Hepatic stellate cell (primary cell): ENCODE data around the gene ZFYVE1.
A peak's percentile ranks its signal among the peaks of the same experiment; 100 is the strongest.
"Not testable (repeated sequence)": the region's sequence is repeated elsewhere in the genome, so short reads cannot be mapped to it uniquely, and the experiment has no call there.

Experiments used
- DNase-seq: peaks from one replicate; pipeline ENCODE4 v3.0.0; 2011; ENCODE audit warnings: low spot score

ZFYVE1 gene

DNA sequence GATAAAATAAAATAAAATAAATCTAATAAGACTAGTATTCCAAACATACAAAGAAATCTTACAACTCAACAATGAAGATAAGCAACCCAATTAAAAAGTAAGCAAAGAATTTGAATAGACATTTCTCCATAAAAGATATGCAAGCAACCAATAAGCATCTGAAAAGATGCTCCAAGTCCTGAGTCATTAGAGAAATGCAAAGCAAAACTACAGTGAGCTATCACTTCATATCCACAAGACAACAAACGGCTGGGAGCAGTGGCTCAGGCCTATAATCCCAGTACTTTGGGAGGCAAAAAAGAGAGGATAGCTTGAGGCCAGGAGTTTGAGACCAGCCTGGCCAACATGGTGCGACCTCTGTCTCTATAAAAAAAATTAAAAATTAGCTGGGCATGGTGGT, 26.8 kb downstream of the ZFYVE1 start:
- DNase-seq = no peak

DNA sequence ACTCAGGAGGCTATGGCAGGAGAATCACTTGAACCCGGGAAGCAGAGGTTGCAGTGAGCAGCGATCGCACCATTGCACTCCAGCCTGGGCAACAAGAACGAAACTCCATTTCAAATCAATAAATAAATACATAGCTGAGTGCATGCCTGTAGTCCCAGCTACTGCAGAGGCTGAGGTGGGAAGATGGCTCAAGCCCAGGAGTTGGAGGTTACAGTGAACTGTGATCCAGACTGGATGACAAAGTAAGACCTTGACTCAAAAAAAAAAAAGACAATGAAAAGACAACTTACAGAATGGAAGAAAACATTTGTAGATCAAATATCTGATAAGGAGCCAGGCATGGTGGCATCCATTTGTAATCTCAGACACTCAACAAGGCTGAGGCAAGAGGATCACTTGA, 27.6 kb downstream of the ZFYVE1 start:
- DNase-seq = no peak

DNA sequence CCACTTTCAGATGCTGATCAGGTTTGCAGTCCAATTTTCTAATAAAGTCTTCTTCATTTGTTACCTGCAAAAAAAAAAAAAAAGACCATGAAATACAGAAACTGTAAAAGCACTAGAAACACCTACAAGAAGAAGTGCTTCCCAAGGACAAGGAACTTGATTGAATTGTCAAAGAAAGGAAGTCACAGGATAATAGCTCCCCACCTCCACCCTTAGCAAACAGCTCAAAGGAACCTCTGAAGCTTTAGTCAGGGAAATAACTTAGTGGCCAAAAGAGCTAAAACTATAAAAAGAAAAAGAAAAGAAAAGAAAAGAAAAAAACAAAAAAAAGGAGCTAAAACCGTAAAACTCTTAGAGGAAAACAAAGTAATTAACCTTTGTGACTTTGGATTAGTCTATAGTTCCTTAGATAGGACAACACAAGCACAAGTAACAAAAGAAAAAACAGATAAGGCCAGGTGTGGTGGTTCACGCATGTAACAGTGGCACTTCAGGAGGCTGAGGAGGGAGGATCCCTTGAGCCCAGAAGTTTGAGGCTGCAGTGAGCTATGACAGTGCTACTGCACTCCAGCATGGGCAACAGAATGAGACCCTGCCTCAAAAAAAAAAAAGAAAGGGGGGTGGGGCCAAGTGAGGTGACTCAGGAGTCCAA, 28.5 kb downstream of the ZFYVE1 start:
- no peak for DNase-seq

DNA sequence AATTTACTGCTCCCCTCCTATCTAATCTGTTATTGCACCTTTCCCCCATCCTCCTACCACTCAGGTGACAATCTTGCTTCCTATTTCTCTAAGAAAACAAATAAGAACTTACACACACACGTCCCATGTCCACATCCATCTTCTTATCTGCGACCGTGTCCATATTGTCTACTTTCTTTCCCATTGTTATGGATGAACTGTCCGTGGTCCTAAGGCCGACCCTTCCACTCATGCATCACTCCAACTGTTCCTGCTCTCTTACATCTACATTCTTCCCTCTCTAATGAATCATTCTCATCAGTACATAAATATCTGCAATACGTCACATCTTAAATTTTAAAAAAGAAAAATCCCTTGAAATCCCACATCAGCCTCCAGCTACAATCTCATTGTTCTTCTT, 30.0 kb downstream of the ZFYVE1 start:
- DNase-seq = no peak

DNA sequence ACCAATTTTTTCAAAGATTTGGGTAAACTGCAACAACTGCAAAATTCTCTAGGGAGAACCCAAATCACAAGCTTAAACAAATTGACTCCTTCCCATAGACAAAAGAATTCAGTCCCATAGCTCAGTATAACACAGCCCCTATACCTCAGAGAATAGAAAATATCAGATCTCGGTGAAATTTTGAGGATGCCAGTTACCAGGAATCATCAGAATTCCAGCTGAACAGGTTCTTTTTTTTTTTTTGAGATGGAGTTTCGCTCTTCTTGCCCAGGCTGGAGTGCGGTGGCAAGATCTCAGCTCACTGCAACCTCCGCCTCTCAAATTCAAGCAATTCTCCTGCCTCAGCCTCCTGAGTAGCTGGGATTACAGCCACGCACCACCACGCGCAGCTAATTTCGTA, 36.7 kb downstream of the ZFYVE1 start:
- no peak for DNase-seq

DNA sequence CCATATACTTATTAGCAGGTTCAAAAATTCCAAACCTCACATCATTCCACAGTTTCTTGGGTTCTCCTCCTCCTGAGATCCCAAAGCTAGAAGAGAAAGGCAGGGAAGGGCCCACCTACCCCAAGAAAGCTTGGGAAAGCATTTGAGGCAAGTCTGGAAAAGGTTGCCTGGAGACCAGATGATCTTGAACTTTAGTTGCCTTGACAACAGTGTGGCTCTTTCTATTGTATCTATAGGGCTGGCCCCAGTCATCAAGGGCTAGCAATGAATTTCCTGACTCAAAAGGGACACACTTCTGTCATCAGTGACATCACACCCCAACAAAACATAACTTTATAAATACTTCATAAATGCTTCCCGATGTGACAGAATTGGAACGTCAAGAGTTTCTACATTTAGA, 40.0 kb downstream of the ZFYVE1 start:
- no peak for DNase-seq

DNA sequence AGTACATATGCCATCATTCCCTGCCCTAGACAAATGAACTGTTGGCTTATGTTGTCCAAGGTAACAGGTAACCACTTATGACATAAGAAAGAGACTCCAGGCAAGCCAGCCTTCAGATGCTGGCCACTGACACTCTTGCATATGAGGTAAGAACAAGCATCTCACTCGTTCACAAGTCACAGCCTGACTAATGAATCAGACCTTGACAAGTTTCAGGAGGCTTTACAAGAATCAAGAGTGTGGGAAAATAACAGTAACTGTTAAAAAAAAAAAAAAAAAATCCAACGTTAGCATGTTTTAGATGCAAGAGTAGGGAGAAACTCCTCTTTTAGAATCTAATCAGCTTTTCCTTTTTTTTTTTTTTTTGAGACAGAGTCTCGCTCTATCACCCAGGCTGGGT, 40.7 kb downstream of the ZFYVE1 start:
- DNase-seq = no peak

DNA sequence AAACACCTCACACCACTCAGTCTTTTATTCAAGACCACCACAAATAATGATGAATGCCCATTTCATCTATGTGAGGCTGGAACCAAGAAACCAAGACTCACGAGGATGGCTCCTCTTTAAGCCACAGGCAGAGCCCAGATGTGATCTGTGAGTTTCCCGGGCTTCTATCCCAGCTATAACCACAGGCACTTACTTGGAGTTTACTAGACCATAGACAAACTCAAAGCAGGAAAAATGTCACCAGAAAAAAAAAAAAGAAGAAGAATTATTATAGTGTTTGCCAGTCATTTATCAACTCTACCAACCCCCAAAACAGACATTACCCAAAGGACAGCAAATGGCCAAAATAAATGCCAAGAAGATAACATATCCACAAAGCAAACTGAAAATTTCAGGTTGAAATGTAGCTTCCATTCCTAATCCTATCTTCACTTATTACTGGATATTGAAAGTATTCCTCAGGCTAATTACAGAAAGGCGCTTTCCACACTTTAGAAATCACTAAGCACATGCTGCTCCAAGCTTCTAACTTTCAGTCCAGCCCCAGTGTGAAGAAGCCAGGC, 44.7 kb downstream of the ZFYVE1 start:
- DNase-seq = no peak

DNA sequence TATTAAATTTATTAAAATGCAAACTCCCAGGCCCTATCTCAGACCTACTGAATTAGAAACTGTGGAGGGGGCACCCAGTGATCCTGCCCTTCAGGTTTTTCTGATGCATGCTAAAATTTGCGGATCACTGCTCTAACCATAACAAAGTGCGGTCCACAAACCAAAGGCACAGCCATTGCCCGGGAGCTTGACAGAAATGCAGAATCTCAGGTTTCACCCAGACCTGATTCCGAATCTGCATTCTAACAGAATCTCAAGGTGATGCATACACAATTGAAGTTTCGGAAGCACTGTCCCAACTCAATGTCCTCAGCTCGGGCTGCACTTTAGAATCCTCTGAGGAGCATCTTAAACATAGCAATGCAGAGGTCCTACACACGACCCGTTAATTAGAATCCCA, 46.0 kb downstream of the ZFYVE1 start:
- no peak for DNase-seq

DNA sequence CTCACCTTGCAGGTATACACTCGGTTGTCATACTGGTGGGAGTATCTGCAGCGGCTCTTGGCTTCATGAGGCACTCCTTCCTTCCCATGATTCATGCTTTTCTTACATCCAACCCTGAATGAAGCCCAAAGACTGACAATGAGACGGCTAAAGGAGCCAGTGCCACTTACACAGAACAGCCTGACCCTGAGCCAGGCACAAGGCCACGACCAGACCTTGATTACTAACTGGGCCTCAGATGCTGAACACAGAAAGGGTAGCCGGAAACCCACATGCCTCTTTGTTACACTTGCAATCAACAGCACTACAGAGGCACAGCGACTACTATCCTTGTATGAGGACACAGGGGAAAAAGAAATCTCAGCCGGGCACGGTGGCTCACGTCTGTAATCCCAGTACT, 48.0 kb downstream of the ZFYVE1 start:
- no peak for DNase-seq

DNA sequence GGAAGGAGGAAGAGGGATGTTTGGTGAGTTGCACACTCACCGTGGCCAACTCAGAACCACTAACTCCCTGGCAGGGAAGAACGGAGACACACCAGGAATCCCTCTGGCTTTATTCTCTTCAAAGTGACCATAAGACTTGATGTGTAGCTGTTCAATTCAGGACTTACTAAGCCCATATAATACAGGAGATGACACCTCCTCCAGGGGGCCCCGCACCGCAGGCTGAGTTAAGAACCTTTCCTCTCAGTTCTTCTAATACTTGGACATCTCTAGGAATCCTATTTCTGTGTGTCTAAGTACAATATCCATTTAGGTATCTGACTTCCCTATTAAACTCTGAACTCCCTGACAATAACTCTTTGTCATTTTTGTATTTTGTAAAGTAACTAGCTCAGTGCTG, 51.1 kb downstream of the ZFYVE1 start:
- DNase-seq = no peak

DNA sequence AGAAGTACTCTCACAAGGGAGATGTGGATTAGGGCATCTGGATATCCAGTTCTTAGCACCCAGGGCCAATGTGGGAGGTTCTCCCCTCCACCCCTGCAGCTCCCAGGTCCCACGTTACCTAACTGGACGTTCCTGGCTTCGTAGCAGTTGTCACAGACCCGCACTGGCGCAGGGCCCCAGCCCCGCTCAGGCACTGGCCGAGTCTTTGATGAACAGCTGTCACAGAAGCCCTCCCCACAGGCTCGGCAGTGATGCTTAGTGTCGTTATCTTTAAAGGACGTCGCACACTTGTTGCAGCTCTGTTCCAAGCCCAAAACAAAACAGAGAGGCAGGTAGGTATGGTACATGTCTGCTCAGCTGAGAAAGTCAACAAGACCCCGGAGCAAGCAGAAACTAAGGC, 52.2 kb downstream of the ZFYVE1 start:
- no peak for DNase-seq

DNA sequence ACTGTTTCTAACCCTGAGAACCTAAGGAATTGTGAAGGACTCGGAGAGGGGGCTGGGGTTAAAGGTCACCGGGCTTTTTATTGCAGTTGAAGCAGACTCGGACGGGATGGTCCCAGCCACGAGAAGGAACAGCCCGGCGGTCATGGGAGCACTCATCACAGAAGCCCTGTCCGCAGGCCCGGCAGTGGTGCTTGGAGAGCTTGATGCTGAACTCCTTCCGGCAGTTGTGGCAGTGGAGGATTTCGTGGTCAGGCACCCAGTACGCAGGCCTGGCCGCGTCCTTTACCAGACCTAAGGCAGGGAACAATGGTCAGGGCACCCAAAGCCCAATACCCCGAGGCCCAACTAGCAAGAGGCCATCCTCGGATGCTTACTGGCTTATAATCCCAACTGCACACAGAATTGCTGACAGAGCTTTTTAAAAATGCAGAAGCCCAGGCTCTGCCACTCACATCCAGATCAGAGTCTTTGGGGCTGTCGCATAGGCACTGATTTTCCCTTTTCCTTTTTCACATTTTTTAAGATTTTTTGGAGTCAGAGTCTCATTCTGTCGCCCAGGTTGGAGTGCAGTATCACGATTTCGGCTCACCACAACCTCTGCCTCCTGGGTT, 56.0 kb downstream of the ZFYVE1 start:
- no peak for DNase-seq

DNA sequence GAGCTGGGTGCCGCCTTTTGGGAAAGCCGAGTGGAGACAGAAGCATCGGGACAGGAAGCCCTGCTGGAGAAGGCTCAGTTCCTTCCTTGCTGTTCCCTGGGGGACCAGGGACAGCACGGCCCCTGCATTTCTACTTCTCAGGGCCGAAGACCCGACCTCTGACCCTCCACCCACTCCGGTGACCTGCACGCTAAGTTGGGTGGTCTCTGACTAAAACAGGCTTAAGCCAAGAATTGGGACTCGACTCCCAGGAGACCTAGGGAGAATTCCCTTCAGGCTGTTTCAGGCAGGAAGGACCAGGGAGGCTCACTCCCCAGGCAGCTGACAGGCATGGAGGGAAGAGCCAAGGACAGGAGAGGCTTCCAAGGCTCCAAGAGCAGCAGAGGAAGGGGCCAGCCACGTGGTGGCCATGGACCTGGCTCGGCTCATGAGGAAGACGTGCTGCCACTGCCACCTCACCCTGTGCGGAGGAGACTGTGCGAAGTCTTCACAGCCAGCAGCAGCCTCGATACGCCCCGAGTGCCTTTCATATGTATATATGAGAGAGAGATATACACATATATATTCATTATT, 56.8 kb downstream of the ZFYVE1 start:
- DNase-seq = no peak

DNA sequence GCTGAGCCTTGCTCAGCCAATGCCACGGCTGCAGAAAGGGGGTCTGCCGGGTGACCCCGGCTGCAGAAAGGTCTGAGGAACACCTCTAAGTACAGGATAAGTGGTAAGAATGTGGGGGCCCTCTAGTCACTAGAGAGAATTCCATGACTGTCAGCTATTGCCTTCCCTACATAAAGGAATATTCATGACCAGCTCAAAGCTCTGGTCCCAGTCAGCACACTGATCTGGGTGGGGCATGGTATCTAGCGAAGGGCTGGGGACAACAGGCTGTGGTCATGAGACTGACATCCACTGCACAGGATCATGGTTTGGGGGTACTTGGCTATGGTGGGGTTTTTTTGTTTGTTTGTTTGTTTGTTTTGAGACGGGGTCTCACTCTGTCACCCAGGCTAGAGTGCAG, 58.6 kb downstream of the ZFYVE1 start:
- no peak for DNase-seq

DNA sequence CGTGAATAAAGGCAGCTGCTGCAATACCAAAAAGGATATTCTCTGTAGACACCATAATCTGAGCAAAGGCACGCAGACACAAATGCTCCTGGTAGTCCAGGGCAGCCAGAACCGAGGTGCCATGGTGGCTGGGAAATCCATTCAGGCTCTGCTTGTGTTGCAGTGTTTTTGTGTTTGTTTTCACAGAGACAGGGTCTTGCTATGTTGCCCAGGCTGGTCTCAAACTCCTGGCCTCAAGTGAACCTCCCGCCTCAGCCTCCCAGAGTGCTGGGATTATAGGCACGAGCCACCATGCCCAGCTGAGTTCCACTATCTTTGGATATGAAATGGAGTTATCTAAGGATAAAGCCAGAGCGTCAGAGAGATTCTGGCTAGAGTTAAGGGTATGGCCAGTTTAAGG, 60.9 kb downstream of the ZFYVE1 start:
- DNase-seq = no peak

DNA sequence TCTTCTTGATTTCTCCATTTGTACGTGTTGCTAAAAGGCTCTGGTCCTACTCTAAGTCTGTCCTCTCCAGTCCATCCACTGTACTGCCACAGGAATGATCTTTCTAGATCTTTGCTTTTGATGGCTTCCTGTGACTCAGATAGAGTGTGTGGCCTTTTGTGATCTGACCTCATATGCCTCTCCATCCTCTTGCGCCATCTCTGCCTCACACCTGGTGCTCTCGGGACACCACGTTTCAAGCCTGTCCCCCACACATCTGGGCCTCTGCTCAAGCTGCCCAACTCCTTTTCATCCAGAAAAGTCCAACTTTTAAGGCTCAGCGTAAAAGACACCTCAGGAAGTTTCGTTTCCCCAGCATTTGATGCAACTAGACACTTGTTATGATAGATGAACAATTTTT, 61.7 kb downstream of the ZFYVE1 start:
- DNase-seq = peak; percentile 26

DNA sequence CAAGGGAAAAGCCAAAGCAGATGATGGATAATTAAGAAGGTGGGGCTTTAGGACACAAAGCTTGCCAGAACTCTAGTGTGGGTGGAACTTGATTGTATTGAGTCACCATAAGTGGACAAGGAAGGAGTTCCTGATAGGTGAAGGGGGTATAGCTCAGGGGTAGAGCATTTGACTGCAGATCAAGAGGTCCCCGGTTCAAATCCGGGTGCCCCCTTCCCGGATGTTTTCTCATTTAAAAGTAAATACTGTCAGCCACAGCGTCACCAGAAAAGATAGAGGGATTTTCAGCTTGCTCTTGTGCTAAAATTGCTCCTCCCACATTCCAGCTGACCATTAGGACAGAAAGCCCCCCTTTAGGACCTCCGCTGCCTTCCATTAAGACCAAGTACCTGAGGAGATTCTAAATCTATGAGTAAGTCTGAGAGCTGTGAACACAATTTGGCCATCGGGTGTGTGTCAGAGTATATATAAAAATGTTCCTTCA, 64.0 kb downstream of the ZFYVE1 start:
- DNase-seq = peak; percentile 50

DNA sequence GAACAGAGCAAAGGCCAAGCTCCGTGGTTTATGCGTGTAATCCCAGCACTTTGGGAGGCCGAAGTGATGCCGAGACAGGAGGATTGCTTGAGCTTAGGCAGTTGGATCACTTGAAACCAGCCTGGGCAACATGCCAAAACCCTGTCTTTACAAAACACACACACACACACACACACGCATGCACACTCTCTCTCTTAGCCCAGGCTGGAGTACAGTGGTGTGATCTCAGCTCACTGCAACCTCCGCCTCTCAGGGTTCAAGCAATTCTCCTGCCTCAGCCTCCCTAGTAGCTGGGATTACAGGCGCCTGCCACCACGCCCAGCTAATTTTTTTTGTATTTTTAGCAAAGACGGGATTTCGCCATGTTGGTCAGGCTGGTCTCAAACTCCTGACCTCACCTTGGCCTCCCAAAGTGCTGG, 64.6 kb downstream of the ZFYVE1 start:
- not testable (repeated sequence) for DNase-seq

DNA sequence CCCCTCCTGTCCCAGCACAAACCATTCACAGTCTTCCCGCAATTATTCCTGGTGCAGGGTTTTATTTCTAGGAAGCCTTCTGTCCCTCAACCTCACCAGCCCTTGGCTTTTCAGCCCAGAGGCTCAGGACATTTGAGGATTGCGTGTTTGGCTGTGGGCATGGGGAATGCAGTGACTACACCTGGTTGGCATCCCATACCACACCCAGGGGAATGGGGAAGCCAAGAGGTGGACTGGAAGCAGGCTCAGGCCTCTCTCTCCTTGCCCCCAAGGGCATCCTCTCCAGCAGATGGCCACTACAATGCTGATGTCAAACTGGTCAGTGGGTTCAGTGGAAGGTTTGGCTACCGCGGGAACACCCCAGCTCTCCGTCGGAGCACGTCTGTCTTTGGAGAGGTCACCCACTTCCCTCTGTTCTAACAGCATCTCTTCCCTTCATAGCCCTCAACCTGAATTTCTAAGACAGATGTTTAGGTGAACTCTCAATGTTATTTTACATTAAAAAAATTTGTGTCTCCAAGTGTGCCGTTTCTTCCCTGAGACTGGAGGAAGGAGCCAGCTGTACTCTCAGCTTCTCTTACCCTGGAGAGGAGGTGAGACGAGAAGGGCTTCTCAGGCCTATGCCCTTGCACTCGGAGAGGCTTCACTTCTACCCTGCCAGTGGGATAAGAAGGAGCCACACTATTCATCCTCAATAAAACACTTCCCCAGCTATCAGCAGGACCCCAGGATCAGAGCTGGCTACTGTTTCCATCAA, 65.1 kb downstream of the ZFYVE1 start:
- no peak for DNase-seq

DNA sequence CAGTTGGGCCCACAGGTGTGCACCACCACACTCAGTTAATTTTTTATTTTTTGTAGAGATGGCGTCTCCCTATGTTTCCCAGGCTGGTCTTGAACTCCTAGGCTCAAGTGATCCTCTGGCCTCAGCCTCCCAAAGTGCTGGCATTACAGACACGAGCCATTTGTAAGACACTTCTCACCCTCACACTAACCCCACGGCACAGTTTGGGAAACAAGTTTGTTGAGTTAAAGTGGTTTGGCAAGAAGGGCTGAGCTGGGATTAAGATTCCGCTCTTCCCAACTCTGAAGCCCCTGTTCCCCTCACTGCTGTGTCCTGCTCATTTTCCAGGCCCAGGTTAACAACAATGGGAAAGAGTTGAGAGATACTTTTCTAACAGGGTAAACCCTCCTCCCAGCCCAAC, 65.9 kb downstream of the ZFYVE1 start:
- DNase-seq = not testable (repeated sequence)

DNA sequence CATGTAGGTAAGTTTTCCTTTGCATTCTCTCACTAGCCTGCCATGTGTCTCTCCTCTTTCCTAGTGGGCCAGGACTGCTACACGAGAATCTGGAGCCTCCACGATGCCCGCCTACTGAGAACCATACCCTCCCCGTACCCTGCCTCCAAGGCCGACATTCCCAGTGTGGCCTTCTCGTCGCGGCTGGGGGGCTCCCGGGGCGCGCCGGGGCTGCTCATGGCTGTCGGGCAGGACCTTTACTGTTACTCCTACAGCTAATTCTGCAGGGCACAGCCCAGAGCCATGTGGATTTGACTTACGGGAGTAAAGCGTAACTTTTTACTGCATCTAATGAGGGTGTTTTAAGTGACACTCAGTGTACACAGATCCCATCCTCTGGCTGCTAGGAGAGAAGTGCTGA, 68.4 kb downstream of the ZFYVE1 start:
- DNase-seq = no peak

DNA sequence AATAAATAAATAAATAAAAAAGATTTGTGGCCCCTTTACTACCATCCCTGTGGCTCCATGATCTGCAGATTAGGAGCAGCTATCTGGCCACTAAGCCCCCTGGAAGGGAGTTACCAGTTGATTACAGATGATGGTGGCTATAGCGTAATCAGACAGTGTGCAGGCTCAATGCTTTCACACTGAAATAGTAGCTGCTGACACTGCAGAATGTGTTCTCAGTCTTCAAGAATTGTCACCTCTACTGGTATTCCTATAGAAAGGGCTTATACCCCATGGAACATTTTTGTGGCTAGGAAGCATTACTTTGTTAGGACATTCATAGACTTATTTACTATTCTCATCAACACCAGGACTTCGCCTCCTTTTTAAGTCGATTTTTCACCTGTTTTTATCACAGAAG, 69.7 kb downstream of the ZFYVE1 start:
- DNase-seq = no peak
